Activated naive CD4-positive, alpha-beta T cell treated with Interleukin-2 at 50 U/mL for 16 hours (primary cell): ENCODE results near the gene GALNT9.
"Not testable (repeated sequence)": the region's sequence is repeated elsewhere in the genome, so short reads cannot be mapped to it uniquely, and the experiment has no call there.

Experiments used
- DNase-seq: peaks from one replicate; pipeline ENCODE4 v3.0.0-alpha.2; 2020

The GALNT9 gene

DNA sequence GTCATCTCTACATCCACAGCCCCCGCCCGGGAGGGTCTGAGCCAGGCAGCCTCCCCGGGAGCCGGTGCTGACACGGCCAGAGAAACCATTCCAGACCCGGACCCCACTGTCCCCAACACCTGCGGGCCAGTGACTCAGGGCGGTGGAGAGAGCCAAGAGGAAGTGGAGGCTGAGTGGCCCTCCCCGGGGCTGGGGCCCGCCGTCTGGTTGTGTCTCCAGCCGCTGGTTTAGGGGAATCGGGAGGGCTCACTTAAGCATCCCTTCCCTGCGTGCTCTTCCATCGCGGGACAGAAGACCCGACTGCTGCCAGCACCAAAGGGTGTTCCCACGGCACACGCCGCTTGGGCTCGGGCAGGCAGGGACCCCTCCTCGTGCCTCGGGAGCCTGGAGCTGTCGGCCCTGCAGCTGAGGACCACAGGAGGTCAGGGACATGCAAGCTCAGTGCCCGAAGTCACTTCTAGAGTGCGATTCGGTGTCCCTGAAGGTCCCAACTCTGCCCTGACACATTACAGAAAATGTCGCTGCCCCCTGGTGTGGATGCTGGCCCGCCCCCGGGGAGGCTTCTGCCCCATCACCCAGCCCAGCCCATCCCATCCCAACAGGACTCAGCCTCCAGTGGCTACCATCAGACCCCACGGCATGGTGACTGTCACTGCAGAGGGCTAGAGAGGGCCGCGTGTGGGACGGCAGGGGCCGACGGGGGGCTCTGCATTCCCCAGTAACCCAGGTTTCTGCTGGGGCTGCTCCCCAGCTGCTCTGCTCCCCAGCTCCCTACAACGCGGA, 50.8 kb downstream of the GALNT9 start:
- no peak for DNase-seq

DNA sequence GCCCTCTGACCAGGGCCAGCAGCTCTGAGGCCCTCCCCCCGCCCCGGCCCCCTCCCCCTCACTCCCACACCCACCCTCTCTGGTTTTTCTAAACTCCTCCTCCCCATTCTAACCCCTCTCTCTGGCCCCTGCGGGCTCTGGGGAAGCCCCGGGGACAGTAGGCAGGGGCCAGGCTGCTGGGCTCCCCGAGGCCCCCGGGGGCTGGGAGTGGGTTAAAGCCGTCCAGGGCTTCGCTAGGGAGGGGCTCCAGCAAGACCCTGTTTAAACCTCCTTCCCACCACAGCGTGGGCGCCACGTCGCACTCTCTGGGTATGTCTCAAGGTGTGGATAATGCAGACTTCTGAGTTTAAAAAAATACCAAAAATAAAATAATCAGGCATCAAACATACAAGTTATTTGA, 51.4 kb downstream of the GALNT9 start:
- no peak for DNase-seq

DNA sequence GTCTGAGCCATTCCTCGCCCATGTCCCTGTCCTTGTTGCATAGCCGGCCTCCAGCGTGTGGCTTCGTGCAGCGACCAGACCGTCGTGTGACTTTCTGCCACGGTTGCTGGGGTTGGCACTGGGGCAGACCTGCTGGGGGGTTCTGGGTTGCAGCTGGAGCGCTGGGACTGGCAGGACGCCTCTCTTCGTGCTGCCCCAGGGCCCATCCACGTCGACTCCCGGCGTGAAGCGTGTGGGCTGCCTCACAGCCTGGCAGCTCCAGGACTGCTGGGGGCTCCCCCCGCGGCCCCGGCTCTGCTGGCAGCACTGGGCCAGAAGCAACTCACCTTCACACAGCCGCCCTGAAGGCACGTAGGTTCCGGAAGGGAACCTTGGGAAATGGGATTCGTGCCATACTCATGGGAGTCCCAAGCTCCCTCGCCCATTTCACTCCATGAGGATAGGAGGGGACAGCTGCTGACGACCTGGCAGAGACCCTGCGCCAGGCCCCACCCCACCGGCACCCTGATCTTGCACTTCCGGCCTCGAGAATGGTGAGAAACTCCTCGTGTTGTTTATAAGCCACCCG, 51.9 kb downstream of the GALNT9 start:
- no peak for DNase-seq

DNA sequence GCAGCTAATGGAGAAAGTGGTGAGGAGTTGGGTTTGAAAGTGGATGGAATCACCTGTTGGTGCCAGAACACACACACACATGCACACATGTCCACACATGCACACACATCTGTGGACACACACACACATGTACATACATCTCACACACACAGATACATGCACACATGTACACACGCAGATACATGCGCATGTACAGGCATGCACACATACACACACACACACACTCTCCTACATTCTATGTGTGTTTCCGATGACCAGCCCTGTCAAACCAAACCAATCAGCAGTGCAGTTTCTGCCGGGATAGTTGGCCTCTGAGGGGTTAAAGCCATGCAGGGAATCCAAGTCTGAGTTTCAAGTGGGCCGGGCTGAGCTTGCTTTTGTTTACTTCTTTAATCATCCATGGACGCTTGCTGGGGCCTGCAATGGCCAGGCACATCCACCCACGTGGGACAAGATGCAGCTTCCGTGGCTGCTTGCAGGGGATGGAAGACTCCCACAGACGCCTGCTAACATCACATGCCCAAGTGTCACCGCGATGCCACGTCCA, 52.5 kb downstream of the GALNT9 start:
- no peak for DNase-seq

DNA sequence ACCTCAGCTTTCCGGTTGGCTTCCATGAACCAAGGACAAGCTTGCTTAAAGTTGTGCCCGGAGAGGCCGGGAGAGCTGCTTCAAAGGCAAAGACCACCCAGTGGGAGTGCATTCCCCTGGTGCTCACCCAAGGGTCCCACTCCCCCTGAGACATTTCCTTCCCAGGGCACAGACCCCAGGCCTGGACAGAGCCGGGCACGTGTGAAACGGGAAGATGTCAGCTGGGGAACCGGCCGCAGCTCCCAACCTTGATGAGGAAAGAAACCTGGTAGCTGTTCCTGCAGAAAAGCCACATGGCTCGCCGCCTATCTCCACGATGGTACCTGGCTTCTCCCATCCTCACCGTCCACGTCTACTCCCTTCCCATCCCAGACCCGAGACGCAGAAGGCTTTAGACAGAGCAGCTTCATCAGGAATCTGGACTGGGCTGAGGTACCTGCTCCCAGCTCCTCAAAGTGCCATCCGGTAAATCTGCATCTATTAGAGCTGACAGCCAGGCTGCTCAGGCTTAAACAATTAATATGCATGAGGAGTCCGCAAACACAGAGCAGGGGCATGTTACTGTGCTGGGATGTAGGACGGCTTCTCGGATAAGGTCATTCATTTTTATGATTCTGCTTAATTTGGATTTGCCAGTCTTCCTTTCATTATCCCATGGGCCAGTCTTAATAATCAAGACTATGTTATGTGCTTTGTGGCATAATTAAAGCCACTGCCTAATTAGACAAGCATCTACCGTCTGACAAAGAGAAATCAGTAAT, 53.1 kb downstream of the GALNT9 start:
- no peak for DNase-seq

DNA sequence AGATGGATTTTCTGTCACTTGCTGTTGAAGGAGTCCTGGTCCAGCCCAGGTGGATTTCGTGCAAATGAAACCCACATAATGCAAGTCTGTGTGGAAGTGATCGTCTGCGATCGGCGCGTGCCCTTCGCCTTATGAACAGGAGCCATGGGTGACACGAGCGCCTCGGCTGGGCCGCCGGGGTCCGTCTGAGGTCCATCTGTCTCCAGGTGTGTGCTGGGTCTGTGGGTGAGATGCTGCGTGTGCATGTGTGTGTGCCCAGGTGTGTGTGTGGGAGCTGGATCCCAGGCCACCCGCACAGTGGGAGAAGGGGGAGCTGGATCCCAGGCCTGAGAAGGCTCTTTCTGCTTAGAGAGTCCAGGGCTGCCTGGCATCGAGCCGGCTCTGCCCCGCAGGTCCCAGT, 53.8 kb downstream of the GALNT9 start:
- no peak for DNase-seq

DNA sequence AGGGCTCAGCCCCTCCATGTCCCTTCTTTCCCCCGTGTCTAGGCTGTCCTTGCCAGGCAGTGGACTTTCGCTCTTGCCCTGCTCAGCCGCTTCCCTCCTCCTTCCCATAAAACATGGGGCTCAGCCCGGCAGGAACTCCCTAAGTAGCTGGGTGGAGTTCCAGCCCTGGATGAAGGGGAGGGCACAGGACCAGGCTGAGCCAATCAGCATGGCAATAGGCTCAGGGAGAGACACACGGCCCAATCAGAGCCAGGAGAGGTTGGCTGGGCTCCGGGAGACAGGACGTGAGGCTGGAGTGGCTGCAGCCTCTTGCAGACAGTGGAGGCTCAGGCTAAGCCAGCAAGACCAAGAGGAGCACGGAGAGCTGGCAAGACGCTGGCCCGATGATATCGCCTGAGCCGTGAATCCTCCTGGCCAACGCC, 54.3 kb downstream of the GALNT9 start:
- no peak for DNase-seq

DNA sequence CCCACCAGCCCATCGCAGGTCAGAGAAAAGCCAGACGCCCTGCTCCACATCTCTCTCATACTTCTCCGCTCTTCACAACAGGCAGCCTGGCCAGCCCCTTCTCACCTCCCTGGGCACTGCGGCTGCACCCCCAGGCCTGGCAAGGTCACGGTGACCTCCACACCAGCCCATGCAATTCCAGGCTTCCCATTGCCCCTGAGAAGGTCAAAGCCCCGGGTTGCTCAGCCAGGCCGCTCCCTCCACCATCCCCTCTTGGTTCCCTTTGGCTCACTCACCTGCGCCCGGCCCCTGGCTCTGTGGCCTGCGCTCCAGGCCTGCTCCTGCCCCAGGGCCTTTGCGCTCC, 55.4 kb downstream of the GALNT9 start:
- no peak for DNase-seq

DNA sequence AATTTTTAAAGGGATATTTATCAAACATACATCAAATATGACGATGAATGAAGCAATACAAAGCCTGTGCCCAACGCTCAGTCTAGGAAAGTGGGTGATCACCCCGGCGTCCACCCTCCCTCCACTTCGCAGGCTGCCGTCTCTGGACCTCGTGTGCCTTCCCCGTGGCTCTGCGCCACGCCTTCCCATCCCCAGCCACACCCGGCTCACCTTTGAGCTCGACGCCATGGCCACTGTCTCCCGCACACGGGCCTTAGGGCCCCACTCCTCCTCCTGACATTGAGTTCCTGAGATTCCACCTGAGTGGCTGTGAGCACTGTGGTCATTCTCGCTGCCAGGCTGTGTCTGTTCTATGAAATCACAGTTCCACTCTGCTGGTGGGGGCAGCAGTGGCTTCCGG, 56.7 kb downstream of the GALNT9 start:
- no peak for DNase-seq

DNA sequence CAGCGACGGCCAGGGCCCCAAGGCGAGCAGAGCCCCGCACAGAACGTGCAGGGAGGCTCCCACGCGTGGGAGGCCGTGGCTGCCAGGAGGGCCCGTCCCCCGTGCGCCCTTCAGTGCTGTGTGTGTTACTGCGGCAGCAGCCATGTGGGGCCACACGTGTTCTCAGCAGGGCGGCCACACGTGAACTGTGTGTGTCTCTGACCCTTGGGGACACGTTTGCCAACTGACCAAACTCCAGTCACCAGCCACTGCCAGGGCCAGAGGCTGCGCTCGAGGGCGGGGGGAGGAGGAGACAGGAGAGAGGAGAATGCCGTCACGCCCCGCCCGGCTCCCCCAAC, 57.7 kb downstream of the GALNT9 start:
- DNase-seq: no peak

DNA sequence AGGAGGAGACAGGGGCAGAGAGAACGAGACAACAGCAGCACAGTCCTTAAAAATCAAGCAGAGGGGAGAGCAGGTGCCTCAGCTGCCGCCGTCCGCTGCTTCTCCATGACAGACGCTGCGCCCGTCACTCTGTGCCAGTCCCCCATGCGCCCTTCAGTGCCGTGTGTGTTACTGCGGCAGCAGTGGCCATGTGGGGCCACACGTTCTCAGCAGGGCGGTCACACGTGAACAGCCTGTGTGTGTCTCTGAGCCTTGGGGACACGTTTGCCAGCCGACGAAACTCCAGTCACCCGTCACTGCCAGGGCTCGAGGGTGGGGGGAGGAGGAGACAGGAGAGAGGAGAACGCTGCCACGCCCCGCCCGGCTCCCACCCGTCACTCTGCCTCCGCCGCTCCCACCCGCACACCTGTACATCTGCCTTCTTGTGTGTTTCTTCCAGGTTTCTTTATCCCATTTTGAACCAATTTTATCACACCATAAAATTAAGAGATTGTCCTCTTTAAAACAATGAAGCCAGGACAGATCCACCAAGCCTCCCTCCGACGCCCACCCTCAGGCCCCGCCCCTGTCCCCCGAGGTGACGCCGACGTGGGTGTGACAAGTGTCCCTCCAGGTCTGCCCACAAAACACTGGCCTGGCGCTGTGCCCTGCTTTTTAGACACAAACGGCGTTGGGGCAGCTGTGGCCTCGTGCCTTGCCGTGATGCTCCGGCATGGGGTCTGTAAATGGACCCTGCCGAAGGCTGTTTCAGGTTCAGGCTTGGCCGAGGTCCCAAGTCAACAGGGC, 58.2 kb downstream of the GALNT9 start:
- DNase-seq: no peak

DNA sequence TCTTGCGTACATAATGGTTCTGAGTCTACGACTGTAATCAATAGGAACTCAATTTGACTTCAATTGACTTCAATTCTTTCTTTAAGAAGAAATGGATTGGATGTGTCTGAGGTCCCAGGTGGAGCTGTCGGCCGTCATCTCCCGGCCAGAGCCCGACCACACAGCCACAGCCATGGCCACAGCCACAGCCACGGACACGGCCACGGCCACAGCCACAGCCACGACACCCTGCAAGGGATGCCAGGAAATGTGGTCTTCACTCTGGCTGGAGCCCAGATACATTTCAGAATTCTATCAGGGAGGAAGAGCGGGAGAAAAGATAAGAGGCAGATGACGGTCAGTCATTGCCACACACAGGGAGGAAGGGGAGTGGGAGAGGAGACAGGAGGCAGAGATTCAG, 58.9 kb downstream of the GALNT9 start:
- no peak for DNase-seq

DNA sequence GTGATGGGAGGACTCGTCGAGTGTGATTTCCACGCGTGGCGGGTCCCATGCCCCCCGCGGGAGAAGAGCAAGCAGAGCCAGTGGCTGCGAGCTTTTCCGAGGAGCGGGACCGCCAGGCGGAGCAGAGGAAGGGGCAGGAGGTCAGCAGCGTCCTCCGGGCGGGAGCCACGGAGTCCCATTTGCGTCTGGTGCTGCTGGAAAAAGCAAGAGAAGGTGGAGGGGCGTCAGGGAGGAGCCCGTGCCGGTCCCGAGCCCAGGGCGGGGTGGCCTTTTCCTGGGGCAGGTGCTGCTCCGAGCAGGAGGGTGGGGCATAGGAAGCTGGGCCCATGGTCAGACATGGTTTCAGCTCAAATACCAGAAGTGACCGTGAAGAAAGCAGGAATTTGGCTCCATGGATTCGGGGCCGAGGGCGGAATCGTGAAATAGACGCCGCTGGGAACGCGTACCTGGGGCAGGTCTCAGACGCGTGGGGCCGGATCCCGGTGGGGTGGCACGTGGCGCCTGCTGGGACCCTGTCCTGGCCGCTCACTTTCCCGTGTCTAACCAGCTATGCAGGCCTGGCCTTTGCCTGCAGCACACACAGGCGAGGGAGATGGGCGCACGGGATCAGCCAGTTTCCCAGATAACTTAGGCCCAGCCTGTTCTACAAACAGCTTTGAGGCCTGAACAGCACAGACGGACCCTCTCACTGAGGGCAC, 60.0 kb downstream of the GALNT9 start:
- DNase-seq: no peak

DNA sequence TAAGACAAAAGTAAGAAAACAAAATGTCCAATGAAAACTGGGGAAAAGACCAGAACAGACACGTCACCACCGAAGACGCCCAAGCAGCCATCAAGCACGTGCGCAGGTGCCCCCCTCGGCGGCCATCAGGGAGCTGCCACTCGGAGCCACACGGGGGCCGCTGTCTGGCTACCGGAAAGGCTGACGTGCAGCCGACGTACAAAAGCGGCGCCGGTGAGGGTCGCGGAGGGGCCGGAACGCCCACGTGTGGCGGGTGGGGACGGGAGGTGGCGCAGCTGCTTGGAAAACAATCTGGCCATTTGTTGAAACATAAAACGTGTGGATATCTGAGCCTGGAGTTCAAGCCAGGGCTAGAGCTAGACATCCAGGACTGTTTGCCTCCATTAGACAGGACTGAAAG, 60.7 kb downstream of the GALNT9 start:
- no peak for DNase-seq

DNA sequence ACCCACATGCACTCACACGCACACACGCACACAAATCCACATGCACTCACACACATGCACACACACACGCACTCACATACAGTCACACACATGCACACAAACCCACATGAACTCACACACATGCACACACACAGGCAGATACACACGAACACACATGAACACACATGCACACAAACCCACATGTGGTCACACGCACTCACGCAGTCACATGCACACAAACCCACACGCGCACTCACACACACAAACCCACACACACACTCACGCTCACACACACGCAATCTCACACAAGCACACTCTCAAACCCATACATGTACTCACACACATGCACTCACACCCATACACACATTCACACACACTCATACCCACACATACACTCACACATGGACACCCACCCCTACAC, 61.5 kb downstream of the GALNT9 start:
- DNase-seq: no peak

DNA sequence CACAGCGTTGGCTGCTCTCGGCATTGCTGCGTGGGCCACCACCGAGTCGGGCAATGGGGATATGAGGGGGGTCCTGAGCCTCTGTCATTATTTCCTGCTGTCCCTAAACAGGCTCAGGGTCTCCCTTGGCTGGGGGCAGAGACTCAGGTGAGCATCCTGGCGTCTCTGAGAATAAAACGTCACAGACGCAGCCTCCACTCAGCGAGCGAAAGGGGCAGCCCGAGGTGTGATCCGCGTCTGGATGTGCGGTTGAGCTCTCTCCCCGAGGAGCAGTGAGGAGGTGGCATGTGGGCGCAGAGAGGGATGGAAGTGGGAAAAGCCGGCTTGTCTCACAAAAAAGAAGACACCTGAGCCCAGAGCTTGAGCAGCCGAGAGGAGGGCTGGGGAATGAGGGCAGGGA, 62.6 kb downstream of the GALNT9 start:
- DNase-seq: no peak

DNA sequence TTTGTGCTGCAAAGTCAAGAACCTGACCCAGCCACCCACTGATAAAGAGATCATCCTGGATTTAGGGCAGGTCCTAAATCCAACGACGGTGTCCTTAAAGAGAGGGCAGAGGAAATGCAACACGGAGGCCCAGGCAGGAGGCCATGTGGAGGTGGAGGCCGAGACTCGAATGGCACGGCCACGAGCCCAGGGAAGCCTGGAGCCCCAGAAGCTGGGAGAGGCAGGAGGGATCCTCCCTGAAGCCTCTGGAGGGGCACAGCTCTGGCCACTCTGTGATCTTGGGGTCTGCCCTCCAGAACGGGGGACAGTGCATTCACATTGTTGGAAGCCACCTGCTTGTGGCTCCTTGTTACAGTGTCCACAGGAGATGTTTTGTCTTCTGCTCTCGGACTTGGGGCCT, 63.0 kb downstream of the GALNT9 start:
- DNase-seq: no peak

DNA sequence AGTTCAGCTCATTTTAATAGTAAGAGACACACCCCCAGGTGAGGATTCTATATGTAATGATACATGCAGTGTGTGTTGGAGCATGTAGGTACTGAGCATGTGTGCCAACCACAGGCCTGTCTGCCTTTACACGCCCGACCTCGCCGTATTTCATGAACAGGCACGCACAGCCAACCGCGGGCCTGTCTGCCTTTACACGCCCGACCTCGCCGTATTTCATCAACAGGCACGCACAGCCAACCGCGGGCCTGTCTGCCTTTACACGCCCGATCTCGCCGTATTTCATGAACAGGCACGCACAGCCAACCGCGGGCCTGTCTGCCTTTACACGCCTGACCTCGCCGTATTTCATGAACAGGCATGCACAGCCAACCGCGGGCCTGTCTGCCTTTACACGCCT, 63.6 kb downstream of the GALNT9 start:
- not testable (repeated sequence) for DNase-seq

DNA sequence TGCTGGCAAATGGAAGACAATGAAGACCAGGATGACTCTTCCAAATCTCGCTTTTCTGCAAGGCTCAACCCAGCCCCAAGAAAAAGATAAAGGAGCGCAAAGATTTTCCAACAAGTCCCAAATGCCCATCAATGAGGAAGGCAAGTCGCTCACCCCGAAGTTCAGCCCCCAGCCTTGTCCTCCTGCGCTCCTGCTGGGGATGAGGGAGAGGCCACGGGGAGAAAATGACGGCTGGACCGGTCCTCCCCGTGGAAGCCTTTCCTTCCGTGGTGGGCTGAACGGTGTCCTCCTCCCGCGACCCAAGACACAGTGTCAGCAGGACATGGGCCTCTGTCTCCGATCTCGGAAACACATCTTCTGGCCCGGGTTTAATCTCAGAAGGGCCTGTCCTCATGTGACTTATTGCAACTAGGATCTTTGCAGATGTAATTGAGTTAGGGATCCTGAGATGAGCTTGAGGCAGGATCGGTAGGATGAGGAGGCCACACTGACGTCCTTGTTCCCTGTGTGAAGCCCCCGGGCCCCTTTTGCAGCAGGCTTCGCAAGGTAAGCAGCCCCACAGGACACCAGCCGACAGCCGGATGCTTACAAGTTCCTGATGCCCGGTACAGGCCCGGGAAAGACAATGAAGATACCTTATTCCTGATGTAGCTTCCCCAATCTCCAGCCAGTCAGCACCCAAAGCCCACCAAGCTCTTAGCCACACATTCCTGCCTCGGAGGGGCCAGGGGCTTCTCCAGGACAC, 64.2 kb downstream of the GALNT9 start:
- DNase-seq: no peak

DNA sequence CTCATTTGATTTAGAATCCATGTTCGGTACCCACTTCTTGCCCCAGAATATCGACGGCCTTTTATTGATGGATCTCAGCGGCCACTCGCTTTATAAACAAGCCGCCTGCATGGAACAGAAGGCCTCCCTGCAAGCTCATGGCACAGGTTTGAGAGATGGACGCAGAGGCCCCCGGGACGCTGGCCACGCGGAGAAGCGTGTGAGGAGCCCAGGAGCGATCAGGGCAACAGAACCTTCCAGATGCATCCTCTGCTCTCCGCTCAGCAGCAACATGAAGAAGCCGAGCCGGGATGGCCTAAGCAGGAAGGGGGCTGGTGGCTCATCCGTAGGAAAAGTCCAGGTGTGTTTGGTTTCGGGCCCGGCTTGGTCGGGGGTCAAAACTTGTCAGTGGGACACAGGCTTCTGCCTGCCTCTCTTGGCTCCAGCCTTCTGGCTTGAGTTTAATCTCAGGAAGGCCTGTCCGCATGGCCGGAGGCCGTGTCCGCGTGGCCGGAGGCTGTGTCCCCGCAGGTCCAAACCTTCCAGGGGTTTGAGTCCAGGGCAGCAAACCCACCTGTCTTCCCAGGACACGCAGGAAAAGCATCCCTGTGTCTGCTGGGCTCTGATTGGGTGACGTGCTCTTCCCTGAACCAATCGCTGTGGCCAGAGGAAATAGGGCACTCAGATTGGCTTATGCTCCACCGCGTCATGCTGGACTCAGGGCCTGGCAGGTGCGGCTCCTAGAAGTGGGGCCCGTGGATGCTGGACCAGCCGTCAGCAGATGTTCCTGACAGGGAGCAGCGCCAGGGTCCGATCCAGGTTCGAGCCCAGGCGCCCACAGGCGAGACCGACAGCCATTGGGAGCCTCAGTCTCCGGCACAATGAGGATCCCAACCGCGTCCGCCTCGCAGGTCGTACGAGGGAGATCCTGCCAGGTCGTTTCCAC, 65.0 kb downstream of the GALNT9 start:
- DNase-seq: no peak
